GM19099 (cell line): ENCODE results near the gene GTPBP4.
A peak's percentile ranks its signal among the peaks of the same experiment; 100 is the strongest.

ENCODE experiments used
- POLR2A ChIP-seq: IDR thresholded peaks from 3 replicates; pipeline ENCODE4 v1.6.1; 2011; ENCODE audit warnings: low read depth; ENCODE audit not compliant: insufficient read length; ENCODE audit errors: extremely low read depth

Gene GTPBP4

GRCh38 chr10:978826-979421 lies 9.3 kb upstream of the GTPBP4 start:
- TF ChIP-seq POLR2A = no peak

- TF ChIP-seq POLR2A = no peak
These were observed 7.7 kb upstream of the GTPBP4 start for GRCh38 chr10:980468-981093.

GRCh38 chr10:983401-983800 lies 4.8 kb upstream of the GTPBP4 start:
- no peak for TF ChIP-seq POLR2A

GRCh38 chr10:983971-984655 lies 4.1 kb upstream of the GTPBP4 start:
- no peak for TF ChIP-seq POLR2A

GRCh38 chr10:985361-985760 lies 2.9 kb upstream of the GTPBP4 start:
- no peak for TF ChIP-seq POLR2A

- TF ChIP-seq POLR2A = no peak
These were observed 2.0 kb upstream of the GTPBP4 start for GRCh38 chr10:986137-986825.

- TF ChIP-seq POLR2A = no peak
These were observed 1.2 kb upstream of the GTPBP4 start for GRCh38 chr10:986881-987619.

- TF ChIP-seq POLR2A = no peak
These were observed 689 bp upstream of the GTPBP4 start for GRCh38 chr10:987620-987869.

GRCh38 chr10:988667-989545 lies 672 bp downstream of the GTPBP4 start:
- TF ChIP-seq POLR2A = no peak

GRCh38 chr10:990808-991207 lies 2.6 kb downstream of the GTPBP4 start:
- no peak for TF ChIP-seq POLR2A

- TF ChIP-seq POLR2A = no peak
These were observed 4.2 kb downstream of the GTPBP4 start for GRCh38 chr10:992467-992866.

- TF ChIP-seq POLR2A = no peak
These were observed 4.6 kb downstream of the GTPBP4 start for GRCh38 chr10:992871-993270.

GRCh38 chr10:994836-995558 lies 6.8 kb downstream of the GTPBP4 start:
- peak; percentile 10 for TF ChIP-seq POLR2A

- TF ChIP-seq POLR2A = peak; percentile 8
These were observed 7.3 kb downstream of the GTPBP4 start for GRCh38 chr10:995559-995926.

- no peak for TF ChIP-seq POLR2A
These were observed 7.8 kb downstream of the GTPBP4 start for GRCh38 chr10:996031-996430.
